ENCODE measurements around the gene GDPD2. TPM values are rescaled to one million over a fixed set of nuclear protein-coding genes. Genes with fewer than 3 reads are reported as not detected.
"Not testable (repeated sequence)": the region's sequence is repeated elsewhere in the genome, so short reads cannot be mapped to it uniquely, and the experiment has no call there.

GDPD2 gene
- not detected for total RNA-seq

DNA sequence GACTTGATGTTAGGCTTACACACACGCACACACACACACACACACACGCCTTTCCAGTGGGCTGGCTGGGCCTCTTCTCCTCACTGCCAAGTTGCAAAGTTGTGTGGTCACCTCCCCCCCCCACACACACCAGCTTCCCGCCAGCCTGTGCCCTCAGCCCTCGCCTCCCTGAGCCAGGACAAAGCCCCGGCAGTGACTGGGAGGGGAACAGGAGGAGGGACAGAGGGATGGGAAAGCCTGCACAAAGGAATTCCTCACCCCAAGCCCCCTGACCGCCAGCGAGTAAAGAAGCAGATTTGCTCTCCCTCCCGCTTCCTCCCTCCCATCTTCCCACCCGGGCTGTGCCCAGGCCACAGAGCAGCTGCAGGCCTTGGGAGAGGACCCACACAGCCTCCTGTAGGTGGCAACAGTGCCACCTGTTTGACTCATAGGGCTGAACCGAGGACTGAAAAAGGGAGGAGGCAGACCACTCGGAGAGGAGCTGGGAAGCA is at the start of gene GDPD2:
Gene GDPD2 (plus strand): TSS at position 464 of the 491 bp plus-strand sequence. CDS start 1,671 bp downstream, outside the sequence.
- ChIA-PET POLR2A (no interaction called here), CTCF (interaction anchor here (0.8 to 3.2 kb wide), 2 partner anchors 9 to 10 kb away, joined by 3 to 11 read pairs; no protein-coding TSS in a partner anchor)
- no peaks in the 10 kb centered on the region for H3K9me3 Mint-ChIP-seq
- no peaks in the 10 kb centered on the region for H3K4me1 Mint-ChIP-seq (ENCODE audit: low read depth)
- DNase-seq, result no peak
- no peaks in the 10 kb centered on the region for H3K36me3 Mint-ChIP-seq
- H3K27me3 Mint-ChIP-seq, result no peaks in the 10 kb centered on the region
- H3K27ac Mint-ChIP-seq, result no peak within 1 kb of the TSS
- H3K4me3 Mint-ChIP-seq, result no peak within 1 kb of the TSS
- intact Hi-C loops (cut with micrococcal nuclease), result no loop called here

- ChIA-PET POLR2A (interaction anchor here (0.7 kb wide), 1 partner anchor 264 kb away, joined by 3 read pairs; no protein-coding TSS in a partner anchor), CTCF (no interaction called here)
- intact Hi-C loops (cut with micrococcal nuclease), result no loop called here
- no peaks in the 10 kb centered on the region for H3K27me3 Mint-ChIP-seq
- H3K9me3 Mint-ChIP-seq, result no peaks in the 10 kb centered on the region
- H3K4me3 Mint-ChIP-seq, result no peak overlapping the region
- no peaks in the 10 kb centered on the region for H3K4me1 Mint-ChIP-seq (ENCODE audit: low read depth)
- H3K27ac Mint-ChIP-seq, result no peak overlapping the region
- DNase-seq, result no peak
- H3K36me3 Mint-ChIP-seq, result peaks cover 6% of the 10 kb centered on the region
These were observed 36.9 kb upstream of the GDPD2 start for GRCh38 chrX:70386235-70386634.

DNA sequence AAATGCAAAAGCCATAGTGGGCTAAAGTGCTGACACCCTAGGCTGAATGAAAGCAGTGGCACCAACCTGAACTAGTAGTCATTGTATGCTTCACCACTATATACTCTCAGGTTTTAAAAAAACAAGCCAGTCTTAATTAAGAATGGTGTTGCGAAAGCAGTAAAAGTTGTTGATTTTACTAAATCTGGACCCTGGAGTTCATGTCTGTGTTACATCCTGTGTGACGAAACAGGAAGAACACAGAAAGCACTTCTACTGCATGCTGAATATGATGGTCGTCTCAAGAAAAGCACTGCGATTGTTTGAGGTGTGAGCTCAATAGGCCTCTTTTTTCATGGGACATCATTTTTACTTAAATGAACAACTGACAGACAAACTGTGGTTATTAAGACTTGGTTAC is 24.2 kb upstream of the GDPD2 start:
- CTCF ChIA-PET, result no interaction called here
- H3K27me3 Mint-ChIP-seq, result no peaks in the 10 kb centered on the region
- DNase-seq, result no peak
- H3K27ac Mint-ChIP-seq, result peak overlapping the region; percentile 51
- POLR2A ChIA-PET, result no interaction called here
- H3K4me3 Mint-ChIP-seq, result no peak overlapping the region
- H3K36me3 Mint-ChIP-seq, result peaks cover 5% of the 10 kb centered on the region
- peaks cover 6% of the 10 kb centered on the region for H3K4me1 Mint-ChIP-seq (ENCODE audit: low read depth)
- intact Hi-C loops (cut with micrococcal nuclease), result no loop called here
- H3K9me3 Mint-ChIP-seq, result no peaks in the 10 kb centered on the region

DNA sequence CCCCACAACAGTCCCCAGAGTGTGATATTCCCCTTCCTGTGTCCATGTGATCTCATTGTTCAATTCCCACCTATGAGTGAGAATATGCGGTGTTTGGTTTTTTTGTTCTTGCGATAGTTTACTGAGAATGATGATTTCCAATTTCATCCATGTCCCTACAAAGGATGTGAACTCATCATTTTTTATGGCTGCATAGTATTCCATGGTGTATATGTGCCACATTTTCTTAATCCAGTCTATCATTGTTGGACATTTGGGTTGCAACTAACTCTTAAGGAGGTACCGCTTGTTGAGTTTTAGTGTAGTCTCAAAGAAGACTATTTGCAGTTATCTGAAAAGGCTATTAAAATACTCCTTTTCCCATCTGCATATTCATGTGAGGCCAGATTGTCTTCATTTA is 22.9 kb upstream of the GDPD2 start:
- H3K27me3 Mint-ChIP-seq; H3K4me1 Mint-ChIP-seq (ENCODE audit: low read depth); H3K27ac Mint-ChIP-seq; H3K9me3 Mint-ChIP-seq; DNase-seq; POLR2A ChIA-PET; CTCF ChIA-PET; H3K4me3 Mint-ChIP-seq; H3K36me3 Mint-ChIP-seq; intact Hi-C loops (cut with micrococcal nuclease): not testable (repeated sequence)

- peaks cover 6% of the 10 kb centered on the region for H3K36me3 Mint-ChIP-seq
- CTCF ChIA-PET, result no interaction called here
- intact Hi-C loops (cut with micrococcal nuclease), result no loop called here
- no peak for DNase-seq
- H3K4me3 Mint-ChIP-seq, result no peak overlapping the region
- no peak overlapping the region for H3K27ac Mint-ChIP-seq
- no peaks in the 10 kb centered on the region for H3K27me3 Mint-ChIP-seq
- H3K9me3 Mint-ChIP-seq, result no peaks in the 10 kb centered on the region
- H3K4me1 Mint-ChIP-seq (ENCODE audit: low read depth), result peaks cover 6% of the 10 kb centered on the region
- POLR2A ChIA-PET, result no interaction called here
These were observed 20.4 kb upstream of the GDPD2 start for GRCh38 chrX:70402721-70403120.

DNA sequence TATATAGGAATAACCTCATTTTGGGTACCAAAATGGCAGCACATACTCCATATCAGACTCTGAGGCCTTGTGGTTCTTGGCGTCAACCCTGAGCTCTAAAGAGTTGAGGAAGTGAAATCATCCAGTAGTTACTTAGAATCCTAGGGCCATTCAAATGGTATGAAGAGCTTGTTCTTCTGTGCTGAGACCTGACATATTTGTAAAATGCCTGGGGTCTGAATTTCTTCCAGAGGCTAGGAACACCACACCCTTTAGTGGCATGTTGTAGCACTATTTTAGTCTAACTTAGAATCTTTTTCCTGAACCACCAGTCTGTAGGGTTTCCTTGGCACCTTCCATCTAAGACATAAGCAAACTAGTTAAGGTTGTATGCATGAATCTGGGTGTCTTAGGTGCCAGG is 18.1 kb upstream of the GDPD2 start:
- no peak overlapping the region for H3K27ac Mint-ChIP-seq
- intact Hi-C loops (cut with micrococcal nuclease), result no loop called here

DNA sequence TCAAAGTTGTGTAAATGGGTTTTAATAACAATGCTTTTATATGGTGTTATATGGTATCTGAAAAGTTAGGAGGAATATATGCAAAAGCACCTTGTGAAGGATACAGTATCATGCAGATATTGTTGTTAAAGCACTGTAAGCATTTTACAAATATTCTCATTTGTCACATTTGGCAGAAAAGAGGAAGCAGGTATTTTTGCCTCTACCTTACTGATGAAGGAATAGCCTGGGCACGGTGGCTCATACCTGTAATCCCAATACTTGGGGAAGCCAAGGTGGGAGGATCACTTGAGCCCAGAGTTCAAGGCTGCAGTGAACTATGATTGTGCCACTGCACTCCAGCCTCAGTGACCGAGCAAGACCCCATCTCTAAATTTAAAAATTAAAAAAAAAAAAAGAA is 12.2 kb upstream of the GDPD2 start:
- no peak for DNase-seq
- Mint-ChIP-seq H3K4me3 (no peak overlapping the region), H3K27me3 (no peaks in the 10 kb centered on the region), H3K27ac (no peak overlapping the region), H3K36me3 (peaks cover 8% of the 10 kb centered on the region), H3K9me3 (no peaks in the 10 kb centered on the region), H3K4me1 (ENCODE audit: low read depth) (no peaks in the 10 kb centered on the region)
- POLR2A ChIA-PET, result no interaction called here
- CTCF ChIA-PET, result no interaction called here
- intact Hi-C loops (cut with micrococcal nuclease), result no loop called here

More for the DNA sequence above, 18.1 kb upstream of the GDPD2 start:
- ChIA-PET CTCF (no interaction called here), POLR2A (no interaction called here)
- H3K27me3 Mint-ChIP-seq, result no peaks in the 10 kb centered on the region
- H3K4me1 Mint-ChIP-seq (ENCODE audit: low read depth), result no peaks in the 10 kb centered on the region
- H3K4me3 Mint-ChIP-seq, result no peak overlapping the region
- H3K36me3 Mint-ChIP-seq, result peaks cover 10% of the 10 kb centered on the region
- DNase-seq, result no peak
- H3K9me3 Mint-ChIP-seq, result no peaks in the 10 kb centered on the region

- no peak overlapping the region for H3K4me3 Mint-ChIP-seq
- no peaks in the 10 kb centered on the region for H3K27me3 Mint-ChIP-seq
- DNase-seq, result no peak
- no peaks in the 10 kb centered on the region for H3K4me1 Mint-ChIP-seq (ENCODE audit: low read depth)
- no peaks in the 10 kb centered on the region for H3K9me3 Mint-ChIP-seq
- no peak overlapping the region for H3K27ac Mint-ChIP-seq
- intact Hi-C loops (cut with micrococcal nuclease), result no loop called here
- H3K36me3 Mint-ChIP-seq, result peaks cover 4% of the 10 kb centered on the region
- ChIA-PET CTCF (no interaction called here), POLR2A (no interaction called here)
These were observed 11.6 kb upstream of the GDPD2 start for GRCh38 chrX:70411475-70411874.

GRCh38 chrX:70421618-70422017 is 1.5 kb upstream of the GDPD2 start:
- H3K36me3 Mint-ChIP-seq, result no peaks in the 10 kb centered on the region
- no peak for DNase-seq

DNA sequence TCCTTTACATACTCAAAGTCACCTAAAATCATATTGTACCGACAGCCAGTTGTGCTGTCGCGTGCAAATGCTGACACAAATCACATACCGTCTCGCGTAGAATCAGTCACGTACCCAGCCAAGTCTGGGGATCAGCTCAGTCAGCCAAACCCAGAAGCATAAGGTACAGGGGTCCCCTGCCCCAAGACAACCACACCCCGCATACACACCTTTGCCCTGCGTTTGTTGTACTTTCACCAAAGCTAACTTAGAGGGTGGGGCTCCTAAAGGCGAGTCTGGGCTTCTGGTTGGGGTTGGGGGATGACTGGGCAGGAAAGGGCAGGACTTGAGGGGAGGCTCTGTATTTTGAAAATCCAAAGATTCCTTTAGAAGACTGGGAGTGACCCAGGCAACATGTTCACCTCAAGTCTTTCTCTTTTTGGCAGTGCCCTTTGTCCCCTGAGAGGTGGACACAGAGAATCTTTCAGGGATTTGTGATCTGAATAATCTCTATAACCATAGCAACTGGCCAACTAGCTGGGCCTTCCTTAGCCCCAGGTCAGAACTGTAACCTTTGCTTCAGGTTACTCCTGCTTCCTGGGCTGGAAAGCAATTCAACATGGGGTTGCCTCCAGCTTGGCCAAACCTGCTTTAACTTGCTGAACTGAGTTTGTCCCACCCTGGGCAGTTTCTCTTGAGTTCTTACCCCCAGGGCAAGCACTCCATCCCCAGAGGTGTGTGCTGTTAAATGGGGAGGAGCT is 992 bp downstream of the GDPD2 start:
- intact Hi-C loops (cut with micrococcal nuclease), result no loop called here
- ChIA-PET CTCF (interaction anchor here (3.2 kb wide), 1 partner anchor 9 kb away, joined by 11 read pairs; no protein-coding TSS in a partner anchor), POLR2A (no interaction called here)
- Mint-ChIP-seq H3K27me3 (no peaks in the 10 kb centered on the region), H3K27ac (no peak overlapping the region), H3K4me3 (no peak overlapping the region), H3K4me1 (ENCODE audit: low read depth) (no peaks in the 10 kb centered on the region), H3K36me3 (no peaks in the 10 kb centered on the region), H3K9me3 (no peaks in the 10 kb centered on the region)
- no peak for DNase-seq

More at GRCh38 chrX:70421618-70422017, 1.5 kb upstream of the GDPD2 start:
- CTCF ChIA-PET, result no interaction called here
- H3K4me1 Mint-ChIP-seq (ENCODE audit: low read depth), result no peaks in the 10 kb centered on the region
- H3K27ac Mint-ChIP-seq, result no peak overlapping the region
- H3K9me3 Mint-ChIP-seq, result no peaks in the 10 kb centered on the region
- POLR2A ChIA-PET, result no interaction called here
- H3K4me3 Mint-ChIP-seq, result no peak overlapping the region
- H3K27me3 Mint-ChIP-seq, result no peaks in the 10 kb centered on the region
- intact Hi-C loops (cut with micrococcal nuclease), result no loop called here

GRCh38 chrX:70424801-70425200 is 1.7 kb downstream of the GDPD2 start:
- H3K9me3 Mint-ChIP-seq, result no peaks in the 10 kb centered on the region
- ChIA-PET CTCF (interaction anchor here (3.2 kb wide), 1 partner anchor 9 kb away, joined by 11 read pairs; no protein-coding TSS in a partner anchor), POLR2A (no interaction called here)
- intact Hi-C loops (cut with micrococcal nuclease), result no loop called here
- no peaks in the 10 kb centered on the region for H3K36me3 Mint-ChIP-seq
- H3K4me3 Mint-ChIP-seq, result no peak overlapping the region
- H3K4me1 Mint-ChIP-seq (ENCODE audit: low read depth), result no peaks in the 10 kb centered on the region
- H3K27ac Mint-ChIP-seq, result no peak overlapping the region
- DNase-seq, result no peak
- no peaks in the 10 kb centered on the region for H3K27me3 Mint-ChIP-seq

DNA sequence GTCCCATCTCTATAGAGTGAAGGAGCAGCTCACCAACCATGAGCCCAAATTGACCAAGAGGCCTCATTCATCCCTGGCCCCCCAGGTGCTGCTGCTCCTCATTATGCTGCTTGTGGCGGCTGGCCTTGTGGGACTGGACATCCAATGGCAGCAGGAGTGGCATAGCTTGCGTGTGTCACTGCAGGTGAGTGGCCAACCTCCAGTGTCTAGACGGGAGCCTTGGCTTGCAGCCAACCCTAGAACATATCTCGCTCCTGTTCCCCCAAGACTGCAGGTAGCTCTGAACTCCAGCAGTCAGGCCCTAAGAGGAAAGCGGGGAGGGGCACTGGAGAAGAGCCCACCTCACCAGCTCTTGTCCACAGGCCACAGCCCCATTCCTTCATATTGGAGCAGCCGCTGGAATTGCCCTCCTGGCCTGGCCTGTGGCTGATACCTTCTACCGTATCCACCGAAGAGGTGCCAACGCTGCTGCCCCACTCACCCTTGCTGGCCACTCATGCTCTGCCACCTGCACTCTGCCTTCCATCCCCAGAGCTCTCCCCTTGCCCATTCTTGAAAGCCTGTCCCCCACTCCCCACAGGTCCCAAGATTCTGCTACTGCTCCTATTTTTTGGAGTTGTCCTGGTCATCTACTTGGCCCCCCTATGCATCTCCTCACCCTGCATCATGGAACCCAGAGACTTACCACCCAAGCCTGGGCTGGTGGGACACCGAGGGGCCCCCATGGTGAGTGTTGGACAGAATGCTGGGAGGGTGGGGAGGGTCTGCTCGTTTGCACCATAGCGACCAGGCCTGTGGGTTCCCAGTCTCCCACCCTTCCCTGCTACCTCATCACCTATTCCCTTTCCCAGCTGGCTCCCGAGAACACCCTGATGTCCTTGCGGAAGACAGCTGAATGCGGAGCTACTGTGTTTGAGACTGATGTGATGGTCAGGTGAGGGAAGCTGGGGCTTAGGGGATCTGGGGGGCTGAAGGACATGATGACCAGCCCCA is 3.5 kb downstream of the GDPD2 start:
- Mint-ChIP-seq H3K27me3 (no peaks in the 10 kb centered on the region), H3K4me1 (ENCODE audit: low read depth) (no peaks in the 10 kb centered on the region), H3K27ac (no peak overlapping the region), H3K4me3 (no peak overlapping the region), H3K9me3 (no peaks in the 10 kb centered on the region), H3K36me3 (no peaks in the 10 kb centered on the region)
- DNase-seq, result no peak
- intact Hi-C loops (cut with micrococcal nuclease), result no loop called here
- POLR2A ChIA-PET, result no interaction called here
- CTCF ChIA-PET, result no interaction called here
